GM19452 (cell line): ENCODE measurements around the gene ASGR2.

Experiments used
- ATAC-seq: cut with Tn5 transposase; IDR thresholded peaks from one replicate; pipeline ENCODE4 v1.9.1; 2021; ENCODE audit not compliant: unreplicated experiment

ASGR2 gene

DNA sequence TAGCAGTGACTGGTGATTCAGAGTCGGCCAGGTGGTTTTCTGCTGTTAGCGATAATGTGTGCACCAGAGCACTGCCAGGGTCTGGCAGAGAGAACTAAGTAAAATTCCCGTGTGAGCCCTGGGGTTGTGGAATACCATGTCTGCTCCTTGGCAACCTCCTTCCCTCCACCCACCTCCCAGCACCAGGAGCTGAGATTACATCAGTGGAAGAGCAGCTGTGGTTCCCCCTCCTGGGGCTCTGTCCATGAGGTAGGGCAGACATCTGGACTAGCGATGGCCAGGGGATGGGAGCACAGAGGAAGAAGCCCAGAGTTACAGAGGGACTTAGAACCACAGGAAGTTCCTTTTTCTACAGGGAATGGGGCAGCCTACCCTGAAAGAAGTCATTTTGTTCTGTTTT lies 50.4 kb downstream of the ASGR2 start:
- ATAC-seq, result no peak

DNA sequence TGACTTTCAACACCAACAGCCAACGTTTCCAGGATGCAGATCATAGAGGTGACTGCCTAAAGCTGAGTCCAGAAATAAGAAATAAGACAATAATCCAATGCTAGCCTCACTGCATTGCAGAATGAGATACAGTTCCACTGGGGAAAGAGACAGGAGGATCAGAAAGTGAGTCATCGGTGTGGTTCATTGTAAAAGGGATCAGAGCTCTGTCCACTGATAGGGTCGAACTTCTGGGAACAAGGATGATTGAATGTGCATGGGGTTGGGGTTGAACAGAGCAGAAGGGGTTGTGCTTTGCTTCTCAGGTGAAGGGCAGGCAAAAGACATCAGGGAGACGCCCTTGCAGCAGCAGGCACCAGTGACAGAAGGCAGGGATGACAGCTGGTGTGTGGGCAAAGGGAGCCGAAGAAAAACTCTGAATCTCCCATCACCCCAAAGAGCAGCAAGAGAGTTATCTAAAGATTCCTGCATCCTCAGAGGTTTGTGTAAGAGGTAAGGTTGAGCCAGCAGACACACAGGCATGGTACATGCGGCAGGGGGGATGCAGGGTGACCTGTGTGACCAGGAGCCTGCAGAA lies 51.0 kb downstream of the ASGR2 start:
- no peak for ATAC-seq

DNA sequence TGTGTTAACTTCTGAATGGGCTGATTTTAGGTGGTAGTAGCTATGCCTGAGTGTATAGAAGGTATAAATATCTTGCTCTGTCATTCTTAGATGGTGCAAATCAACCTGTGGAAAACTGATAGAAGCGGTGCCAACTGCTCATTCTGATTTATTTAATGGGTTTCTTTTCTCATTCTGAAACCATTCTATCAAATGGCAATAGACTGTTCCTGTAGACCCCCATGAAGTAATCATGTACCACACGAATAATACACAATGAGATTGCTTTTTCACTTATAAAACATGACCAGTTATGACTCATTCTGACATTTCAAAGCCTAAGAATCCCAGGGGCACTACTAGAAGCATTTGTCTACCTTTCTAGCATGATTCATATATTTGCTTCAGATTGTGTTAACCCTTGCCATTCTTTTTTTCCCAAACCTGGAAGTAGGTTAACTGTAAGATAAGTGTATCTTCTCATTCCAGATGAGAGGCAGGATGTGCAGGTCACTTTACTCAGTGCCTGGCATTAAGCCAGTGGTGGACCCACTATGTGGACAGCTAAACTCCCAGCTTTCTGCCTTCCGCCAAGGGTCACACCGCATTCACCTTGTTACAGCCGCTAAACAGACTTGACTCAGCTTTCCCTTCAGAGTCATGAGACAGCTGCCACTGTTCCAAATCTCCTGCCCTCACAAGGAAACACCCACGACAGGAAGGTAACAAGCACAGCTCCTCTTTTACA lies 54.3 kb downstream of the ASGR2 start:
- ATAC-seq, result no peak

DNA sequence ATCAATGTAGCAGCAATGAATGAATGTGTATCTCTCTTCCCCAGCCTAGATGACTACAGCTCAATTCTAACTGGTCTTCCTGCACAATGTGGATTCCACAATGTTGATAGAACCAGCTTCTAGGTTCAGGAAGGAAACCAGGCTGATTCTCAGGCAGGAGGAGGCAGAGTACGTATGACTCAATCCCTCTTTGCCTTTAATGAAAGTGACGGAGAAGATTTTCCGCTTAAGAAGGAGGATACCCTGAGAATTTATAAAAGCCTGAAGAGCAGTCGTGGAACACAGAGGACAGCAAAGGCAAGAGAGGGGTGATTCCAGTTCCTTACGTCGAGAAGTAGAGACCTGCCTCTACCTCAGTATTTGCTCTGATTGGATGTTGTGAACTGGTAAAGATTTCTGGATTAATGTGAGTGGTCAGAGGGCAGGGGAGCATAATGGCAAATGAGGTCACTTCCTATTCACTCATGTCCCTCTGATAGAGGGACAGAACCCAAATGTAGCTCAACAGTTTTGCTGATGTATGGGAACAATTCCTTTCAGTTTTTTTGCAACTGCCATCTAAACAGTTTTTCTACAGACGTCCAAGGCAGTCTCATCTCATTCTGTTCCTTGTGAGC lies 55.7 kb downstream of the ASGR2 start:
- ATAC-seq, result no peak

DNA sequence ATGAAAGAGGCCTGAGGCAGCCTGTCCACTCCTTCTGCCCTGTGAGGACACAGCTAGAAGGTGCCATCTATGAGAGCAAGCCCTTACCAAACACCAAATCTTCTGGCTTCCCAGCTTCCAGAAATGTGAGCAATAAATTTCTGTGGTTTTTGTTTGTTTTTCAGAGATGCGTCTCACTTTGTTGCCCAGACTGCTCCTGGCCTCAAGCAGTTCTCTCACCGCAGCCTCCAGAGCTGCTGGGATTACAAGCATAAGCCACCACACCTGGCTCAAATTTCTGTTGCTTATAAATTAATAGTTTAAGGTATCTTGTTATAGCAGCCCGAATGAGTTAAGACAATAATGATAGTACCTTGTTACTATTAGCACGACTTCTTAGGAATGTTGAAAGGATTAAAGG lies 58.2 kb downstream of the ASGR2 start:
- ATAC-seq, result no peak
